ENCODE data around the gene FAM217A. TPM values are rescaled to one million over a fixed set of nuclear protein-coding genes. Genes with fewer than 3 reads are reported as not detected.
A peak's percentile ranks its signal among the peaks of the same experiment; 100 is the strongest.

FAM217A gene
- total and polyA plus RNA-seq, 2 of the 13 experiments (the other 11 are each of a cell fraction or from before 2014, with no cell fraction given) = not detected

DNA sequence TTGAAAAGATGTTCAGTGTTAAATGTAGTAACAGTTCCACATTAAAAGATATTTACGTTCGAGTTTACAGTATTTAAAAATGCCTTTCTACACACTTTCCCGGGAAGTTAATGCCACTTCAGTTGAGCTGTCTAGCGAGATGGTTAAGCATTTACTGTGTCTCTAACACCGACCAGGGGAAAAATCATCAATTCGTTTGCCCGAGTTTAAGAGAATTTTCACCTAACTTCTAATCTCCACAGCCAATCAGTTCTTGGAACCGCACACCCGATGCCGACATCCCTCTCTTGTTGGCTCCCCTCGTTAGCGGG lies 58.2 kb downstream of the FAM217A start (continued):
- TF ChIP-seq FUBP1 (CRISPR knock-in tag; IDR thresholded peaks at IDR 0.05; ENCODE audit: borderline replicate concordance) (no peak), RFXANK (CRISPR knock-in tag; IDR thresholded peaks at IDR 0.05) (peak; percentile 57; the same call in 1 of the 2 replicates), ZNF652 (CRISPR knock-in tag; IDR thresholded peaks at IDR 0.05; ENCODE audit: borderline replicate concordance, low read depth) (0 out of 2 replicates have a peak, but pooled peaks have one; percentile 29), ZNF619 (CRISPR knock-in tag; IDR thresholded peaks at IDR 0.05) (no peak), ZNF24 (IDR thresholded peaks at IDR 0.05) (no peak), KDM3A (CRISPR knock-in tag; IDR thresholded peaks at IDR 0.05; ENCODE audit: low read depth) (peak; percentile 24; the same call in 1 of the 2 replicates), DPF2 (CRISPR knock-in tag; IDR thresholded peaks at IDR 0.05; ENCODE audit: borderline replicate concordance, low read depth) (no peak), SPEN (CRISPR knock-in tag; IDR thresholded peaks at IDR 0.05; ENCODE audit: low read depth) (no peak), ZBTB44 (CRISPR knock-in tag; IDR thresholded peaks at IDR 0.05) (0 out of 2 replicates have a peak, but pooled peaks have one; percentile 8), ZNF615 (CRISPR knock-in tag; IDR thresholded peaks at IDR 0.05; ENCODE audit: borderline replicate concordance) (no peak), ETV6 (CRISPR knock-in tag; conservative IDR thresholded peaks at IDR 0.05) (0 out of 2 replicates have a peak, but pooled peaks have one; percentile 11), ZNF530 (CRISPR knock-in tag; IDR thresholded peaks at IDR 0.05; ENCODE audit: low read depth) (no peak), ZNF280D (CRISPR knock-in tag; IDR thresholded peaks at IDR 0.05) (0 out of 2 replicates have a peak, but pooled peaks have one; percentile 32)

Data from HepG2 (cell line).